Mucosa of gallbladder (tissue), 1 donor: ENCODE data around the gene FBXL17. TPM values are rescaled to one million over a fixed set of nuclear protein-coding genes. Genes with fewer than 3 reads are reported as not detected.

Experiments used
- DNase-seq: peaks from one replicate; pipeline ENCODE4 v3.0.0-alpha.2; 2020; ENCODE audit warnings: low spot score
- total RNA-seq: library from RNA; stranded (reverse); gene quantifications from one replicate; pipeline ENCODE4 v1.2.1, GENCODE V29; 2021
- donor health status: DM: no; HTN: no; CAD: no.

Gene FBXL17
- total RNA-seq, 1 donor from 2014 or later, result 22.7 TPM

DNA sequence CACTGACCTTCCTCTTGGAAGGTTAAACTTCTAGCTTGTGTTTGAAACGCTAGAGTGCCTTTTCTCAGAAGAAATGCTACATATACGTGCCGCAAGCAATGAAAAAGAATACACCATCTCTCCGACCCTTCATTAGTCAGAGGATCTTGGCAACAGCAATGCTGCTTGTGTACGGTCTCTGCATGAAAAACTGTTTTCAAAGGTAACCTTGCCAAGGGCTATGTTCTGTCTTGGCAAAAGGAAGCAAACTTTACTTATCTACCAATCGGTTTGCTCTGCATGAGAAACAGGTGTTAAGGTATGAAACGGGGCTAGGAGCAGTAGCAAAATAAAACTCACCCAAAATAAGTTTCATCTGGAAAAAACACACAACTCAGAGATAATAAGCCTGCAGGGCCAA lies 297.8 kb downstream of the FBXL17 start:
- no peak for DNase-seq

DNA sequence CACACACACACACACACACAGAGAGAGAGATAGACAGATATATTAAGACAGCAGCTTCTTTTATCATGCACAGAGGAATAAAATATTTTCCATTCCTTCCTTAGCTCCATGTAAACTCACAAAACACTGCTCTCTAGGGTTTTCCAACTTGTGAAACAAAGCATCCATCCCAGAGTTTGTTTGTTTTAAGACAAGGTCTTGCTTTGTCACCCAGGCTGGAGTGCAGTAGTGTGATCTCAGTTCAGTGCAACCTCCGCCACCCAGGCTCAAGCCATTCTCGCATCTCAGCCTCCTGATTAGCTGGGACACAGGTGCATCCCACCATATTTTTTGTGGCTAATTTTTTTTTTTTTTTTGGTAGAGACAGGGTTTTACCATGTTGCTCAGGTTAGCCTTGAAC lies 298.7 kb downstream of the FBXL17 start:
- DNase-seq, result no peak

DNA sequence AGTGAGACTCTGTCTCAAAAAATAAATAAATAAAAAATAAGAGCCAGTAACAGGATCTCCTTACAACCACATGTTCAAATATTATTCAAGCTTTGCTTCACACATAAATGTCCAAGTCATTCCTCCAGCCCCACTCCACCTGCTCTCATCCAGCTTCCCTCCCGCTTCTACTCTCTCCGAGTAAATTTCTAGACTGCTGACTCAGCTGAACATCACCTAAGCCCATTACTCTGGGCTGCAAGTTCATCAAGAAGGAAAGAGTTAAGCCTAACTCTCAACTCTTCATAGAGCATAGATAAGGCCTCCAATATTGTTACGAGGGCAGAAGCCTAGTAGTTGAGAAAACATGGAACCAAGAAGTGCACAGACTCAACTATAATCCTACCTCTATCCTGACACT lies 300.2 kb downstream of the FBXL17 start:
- DNase-seq, result no peak

DNA sequence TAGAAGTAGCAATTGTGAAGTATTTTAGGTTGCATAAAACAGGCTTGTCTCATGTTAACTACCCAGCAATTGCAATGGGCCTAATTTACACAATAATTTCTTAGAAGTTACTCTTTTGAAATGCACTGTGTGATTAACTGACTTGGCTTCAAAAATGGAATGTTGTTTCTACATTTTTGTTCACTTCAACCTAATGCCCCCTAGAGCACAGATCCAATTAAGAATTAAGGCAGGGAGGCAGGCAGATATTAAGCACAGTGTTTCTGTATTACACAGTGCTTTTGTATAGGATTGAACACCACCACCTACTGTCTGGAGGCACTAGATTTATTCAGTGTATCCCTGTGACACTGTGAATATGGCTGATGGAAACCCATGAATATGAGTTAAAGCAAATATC lies 302.1 kb downstream of the FBXL17 start:
- DNase-seq, result no peak

DNA sequence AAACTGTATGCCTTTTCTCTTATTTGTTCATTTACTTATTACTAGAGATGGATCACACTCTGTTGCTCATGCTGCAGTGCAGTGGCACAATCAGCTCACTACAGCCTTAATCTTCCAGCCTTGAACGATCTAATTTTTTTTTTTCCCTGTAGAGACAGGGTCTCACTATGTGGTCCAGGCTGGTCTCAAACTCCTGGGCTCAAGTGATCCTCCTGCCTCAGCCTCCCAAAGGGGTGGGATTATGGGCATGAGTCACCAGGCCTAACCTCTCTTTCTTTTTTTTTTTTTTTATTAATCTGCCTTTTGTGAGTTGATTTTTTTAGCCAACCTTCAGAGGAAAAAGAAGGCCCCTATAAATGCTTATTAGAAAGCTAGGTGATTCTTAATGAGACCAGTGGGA lies 303.0 kb downstream of the FBXL17 start:
- no peak for DNase-seq

DNA sequence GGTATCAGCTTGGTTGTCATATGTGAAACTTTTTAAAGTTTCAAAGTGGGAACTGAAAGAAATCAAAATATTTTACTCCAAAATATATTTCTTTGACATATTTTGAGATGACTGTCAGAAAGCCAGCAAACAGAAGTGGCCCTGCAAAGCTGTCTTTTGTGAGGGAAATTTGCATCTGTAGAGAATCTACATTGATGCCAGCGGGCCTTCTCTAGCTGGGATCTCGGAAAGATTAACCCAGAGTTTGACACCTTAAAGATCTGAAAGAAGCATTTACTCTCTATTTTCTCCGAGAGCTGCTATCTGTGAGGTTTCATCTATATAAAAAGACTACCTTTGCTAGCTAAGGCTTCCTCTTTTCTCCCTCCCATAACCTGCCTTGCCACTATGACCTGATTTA lies 303.6 kb downstream of the FBXL17 start:
- DNase-seq, result no peak

DNA sequence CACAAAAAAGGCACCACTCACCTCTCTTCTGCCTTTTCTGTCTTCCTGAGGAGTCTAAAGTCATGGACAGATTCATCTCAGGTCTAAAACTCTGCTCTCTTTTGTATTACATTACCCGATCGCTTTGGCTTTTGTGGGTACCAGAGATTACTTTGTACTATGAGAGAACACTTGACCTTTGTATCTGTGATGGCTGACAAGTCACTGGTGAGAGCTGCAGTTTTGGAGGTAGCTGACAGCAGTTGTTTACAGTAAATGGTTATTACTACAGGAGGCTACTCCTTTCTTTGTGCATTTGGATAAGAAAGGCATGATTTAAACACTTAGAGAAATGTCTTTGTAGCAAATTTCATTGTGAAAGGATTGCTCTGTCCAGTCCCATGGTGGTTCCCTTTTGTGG lies 307.3 kb downstream of the FBXL17 start:
- no peak for DNase-seq

DNA sequence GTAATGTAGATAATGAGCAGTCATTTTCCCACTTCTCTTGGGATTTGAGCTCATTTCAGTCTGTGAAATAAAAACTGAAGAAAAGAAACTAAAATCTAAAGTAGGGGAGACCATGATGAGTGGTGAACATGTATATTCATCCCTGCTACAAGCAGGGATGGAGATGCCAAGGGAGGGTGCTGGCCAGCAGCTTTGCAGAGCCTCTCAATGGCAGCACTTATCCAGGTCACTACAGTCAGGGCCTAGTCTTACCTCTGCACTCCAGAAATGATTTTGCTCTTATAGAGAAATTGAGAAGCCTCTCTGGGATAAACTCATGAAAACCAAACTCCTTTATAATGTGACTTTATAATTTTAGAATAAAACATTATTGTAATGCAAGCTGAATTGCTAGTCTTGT lies 317.6 kb downstream of the FBXL17 start:
- DNase-seq, result no peak

DNA sequence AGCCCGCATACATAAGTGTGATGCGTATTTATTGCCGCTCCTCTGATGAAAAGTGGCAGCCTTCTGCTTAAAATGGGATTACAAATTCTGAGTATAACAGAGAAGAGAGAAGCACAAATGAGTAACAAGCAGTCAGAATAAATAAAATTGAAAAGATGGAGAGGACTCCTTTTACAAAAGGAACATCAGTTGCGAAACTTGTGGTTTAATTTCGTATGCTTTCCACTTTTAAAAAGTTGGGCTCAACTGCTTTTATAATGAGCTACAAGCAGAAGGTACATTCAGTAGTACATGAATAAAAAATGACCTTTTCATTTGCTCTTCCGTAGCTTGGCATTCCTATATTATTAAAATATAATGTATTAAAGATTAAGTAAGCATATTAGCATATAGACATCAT lies 320.0 kb downstream of the FBXL17 start:
- no peak for DNase-seq

DNA sequence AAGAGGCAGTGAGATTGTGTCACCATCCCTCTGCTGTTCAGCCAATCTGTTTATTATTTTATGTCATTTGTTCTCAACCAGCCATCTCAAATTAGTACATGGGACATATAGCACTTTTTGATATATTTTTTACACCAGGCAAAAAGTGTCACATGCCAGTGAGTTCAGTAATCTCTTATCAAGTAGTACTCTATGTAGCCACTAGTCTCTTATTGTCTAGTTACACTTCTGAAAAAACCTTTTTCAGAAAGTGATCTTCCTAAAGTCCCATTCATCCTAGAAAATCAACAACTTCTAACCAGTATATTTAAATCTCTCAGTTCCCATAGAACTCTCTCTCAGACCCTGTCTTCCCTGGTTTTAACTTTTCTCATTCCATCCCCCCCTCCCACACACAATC lies 321.6 kb downstream of the FBXL17 start:
- no peak for DNase-seq

DNA sequence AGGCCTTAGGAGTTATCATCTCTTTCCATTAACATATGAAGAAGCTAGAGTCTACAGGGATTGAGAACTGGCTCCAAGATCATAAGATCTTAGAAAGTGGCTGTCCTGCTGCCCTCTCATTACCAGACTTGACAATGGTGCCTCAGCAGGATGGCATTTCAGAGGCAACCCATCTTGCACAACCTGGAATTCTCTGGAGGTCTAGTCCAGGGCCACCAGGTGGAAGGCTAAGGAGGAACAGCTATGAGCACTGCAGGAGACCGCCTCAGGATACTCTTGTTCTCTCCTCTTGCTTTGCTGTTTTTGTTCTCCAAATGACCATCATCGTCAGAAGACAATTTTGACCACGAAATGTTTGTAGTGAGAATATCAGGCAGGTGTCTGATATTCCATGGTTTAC lies 322.6 kb downstream of the FBXL17 start:
- no peak for DNase-seq

DNA sequence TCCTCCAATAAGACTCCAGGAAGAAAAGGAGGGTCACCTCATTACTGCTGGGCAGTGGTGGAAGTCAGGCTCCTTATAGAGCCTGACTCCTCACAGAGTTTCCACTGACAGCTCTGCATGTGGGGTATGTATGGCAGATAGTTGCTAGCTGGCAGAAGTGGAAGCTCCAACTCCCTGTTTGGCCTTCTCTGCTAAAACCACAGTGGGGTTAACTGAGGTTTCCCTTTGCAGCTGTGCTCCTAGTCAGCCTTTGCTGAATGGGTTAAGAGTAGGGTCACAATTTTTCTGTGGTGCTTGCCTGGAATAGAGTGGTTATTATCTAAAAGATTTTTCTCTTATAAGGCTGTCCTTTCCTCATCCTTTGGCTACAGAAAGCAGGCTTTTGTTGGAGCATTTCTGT lies 327.5 kb downstream of the FBXL17 start:
- no peak for DNase-seq

DNA sequence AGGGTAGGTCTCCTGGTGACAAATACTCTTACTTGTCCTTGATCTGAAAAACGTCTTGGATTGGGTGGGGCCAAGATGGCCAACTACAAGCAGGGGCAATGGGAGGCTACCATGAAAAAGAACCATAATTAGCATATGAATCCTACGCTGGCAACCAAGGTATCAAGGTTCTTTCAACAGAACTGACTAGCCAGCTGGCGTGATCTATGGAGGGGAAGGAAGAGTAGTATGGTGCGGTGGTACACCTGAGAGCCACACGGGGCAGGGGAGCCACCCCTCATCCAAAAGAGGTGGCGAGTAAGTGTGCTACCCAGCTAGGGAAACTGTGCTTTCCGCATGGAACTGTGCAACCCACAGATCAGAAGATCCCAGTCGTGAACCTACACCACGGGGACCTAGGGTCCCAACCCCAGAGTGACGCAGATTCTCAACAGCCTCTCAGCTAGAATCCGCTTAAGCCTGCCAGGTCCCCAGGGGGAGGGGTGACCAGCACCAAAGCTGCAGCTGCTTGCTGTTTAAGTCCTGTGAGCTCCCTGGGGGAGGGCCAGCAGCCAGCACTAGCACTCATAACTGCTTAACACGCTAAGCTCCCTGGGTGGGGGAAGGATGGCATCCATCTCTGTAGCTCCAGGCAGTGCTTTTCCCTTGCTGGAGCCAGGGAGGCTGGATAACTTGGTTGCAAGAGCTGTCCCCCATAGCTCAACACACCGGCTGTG lies 334.8 kb downstream of the FBXL17 start:
- no peak for DNase-seq

DNA sequence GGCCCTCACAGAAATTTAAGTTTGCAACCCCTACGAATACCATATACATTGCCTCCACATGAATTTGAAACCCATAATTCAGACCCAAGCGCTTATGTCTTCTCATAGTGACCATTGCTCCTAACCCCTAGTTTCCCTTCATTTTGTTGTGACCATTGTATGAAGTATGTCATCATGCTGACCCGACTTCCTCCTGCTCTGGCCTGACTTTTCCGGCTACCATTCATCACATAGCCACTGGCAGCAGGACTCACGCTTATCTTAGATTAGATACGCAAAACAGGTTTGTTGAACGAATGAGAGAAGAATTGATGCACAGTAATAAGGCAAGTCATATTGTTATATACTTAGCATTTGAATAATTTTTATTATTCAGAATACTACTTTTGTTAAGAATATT lies 345.4 kb downstream of the FBXL17 start:
- DNase-seq, result no peak

DNA sequence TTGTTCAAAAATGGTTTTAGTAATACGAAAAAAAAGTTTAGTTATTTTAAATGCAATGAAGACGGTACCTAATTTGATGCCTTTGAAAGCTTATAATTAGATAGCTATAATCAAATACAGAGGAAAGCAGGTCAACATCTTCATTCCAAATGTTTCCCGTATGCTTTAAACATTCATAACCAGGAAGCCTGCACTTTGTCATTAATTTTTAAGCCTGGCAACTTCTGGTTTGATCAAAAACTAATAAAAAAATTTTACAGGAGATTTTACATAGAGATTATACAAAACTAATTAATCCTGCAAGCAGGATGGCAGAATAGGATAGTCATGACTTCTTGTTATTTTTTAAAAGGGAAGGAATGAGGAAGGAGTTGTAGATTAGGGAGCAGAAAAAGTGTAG lies 353.0 kb downstream of the FBXL17 start:
- DNase-seq, result no peak

DNA sequence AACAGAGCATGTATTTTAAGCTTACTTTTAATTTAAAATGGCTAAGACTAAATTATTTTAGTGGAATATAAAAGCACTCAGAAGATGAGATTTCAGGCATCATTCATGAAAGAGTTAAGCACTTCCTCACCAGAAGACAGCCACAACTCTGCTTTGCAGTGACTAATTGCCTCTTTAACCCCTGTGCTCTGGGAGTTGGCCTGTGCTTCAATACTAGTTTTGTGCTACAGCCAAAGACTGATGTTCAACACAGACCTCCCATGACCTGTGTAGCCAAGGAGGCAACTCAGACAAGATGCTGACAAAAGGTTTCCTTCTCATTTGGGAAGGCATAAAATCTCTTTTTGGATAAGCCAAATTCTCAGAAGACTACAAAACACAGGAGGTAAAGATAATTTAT lies 353.5 kb downstream of the FBXL17 start:
- DNase-seq, result no peak

DNA sequence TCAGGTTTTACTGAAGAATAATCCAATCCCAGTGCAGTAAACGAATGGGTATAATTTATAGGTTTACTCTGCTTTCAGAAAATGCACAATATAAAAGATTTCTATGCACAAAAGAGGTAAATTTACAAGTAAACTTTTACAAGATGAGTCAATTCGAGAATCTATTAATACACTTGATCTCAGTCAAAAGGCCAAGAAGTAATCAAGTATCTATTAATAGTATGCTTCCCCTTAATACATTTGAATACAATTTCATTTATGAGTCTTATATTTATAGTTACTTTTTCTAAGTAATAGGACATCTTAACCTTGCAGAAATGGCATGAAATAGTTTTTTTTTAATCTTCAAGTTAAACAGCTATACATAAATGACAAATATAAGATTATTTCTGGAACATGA lies 355.9 kb downstream of the FBXL17 start:
- DNase-seq, result no peak

DNA sequence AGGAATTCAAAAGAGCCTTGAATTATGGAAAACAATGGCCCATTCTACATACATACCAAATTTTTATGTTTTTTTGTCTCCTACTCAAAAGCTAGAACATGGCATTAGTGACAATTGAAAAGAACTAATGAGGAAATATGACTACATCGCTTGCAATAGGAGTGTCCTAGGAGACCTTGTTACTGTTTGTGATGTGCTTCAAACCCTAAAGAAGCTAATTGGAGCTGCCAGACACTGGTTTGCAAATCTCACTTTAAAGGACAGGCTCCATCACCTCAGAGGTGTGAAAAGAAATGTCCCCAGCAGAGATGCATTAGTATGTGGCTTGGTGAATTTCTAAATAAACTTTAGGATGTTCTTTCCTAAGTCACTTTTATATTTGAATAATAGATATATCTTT lies 356.9 kb downstream of the FBXL17 start:
- DNase-seq, result no peak

DNA sequence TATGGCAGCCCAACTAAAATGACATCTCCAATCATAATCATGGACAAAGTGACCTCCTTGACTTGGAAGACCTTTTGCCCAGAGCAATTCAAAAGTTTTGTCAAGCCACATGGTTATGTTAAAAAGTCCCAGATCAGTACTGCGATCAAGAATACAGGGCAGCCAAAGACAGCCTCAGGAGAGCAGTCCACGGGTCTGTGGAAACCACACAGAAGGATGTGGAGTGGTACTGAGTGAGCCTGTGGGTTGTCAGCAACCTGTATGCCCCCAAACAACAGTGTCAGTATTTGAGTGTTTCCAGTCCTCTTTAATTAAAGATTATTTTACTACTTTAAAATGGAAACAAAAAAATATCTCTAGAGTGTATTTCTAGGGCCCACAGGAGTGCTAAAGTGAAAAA lies 365.8 kb downstream of the FBXL17 start:
- no peak for DNase-seq

DNA sequence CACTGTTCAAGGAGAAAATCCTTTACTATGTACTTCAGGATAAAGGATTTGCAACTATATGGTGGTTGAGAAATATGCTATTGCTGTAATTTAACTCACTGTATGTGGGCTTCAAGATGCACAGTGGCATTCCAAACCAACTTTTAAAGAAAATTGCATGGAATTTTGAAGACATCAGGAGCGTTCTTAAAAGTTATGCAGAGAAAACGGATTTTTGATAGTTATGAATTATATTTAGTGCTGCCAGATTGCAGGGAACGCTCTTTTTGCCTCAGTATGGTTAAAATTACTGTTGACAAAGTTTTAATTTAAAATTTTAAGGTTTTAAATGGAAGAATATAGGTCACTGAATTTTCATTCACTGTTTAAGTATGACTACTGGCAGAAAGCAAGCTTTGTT lies 375.1 kb downstream of the FBXL17 start:
- no peak for DNase-seq

DNA sequence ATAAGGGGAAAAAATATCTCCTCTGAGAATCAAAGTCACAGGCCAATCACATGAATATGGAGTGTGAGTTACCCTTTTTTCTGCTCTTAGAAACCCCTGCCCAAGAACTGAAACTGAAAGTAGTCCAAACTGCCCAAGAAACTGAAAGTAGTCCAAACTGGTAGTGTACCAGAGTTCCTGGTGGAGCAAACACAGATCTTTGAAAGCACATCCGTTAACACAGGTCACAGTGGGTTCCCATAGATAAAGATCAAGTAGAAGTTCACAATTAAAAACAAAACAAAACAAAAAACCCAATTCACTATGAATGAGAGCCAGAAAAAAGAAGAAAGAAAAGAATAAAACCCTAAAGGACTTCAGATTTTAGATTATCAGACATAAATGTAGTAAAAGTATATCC lies 378.7 kb downstream of the FBXL17 start:
- DNase-seq, result peak; percentile 10

DNA sequence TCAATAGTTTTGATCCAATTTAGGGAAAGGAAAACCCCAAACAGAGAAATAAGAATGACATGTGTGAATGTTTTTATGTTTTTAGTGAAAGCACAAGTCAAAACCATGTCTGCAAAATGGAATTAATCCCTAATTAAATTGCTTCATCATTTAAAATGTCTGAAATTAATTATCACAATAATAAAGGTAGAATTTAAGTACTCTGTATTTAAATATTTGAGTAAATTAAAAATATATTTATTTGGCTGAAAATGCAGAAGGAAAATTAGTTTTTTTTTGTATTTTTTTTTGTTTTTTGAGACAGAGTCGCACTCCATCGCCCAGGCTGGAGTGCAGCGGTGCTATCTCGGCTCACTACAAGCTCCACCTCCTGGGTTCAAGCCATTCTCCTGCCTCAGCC lies 380.7 kb downstream of the FBXL17 start:
- DNase-seq, result no peak

DNA sequence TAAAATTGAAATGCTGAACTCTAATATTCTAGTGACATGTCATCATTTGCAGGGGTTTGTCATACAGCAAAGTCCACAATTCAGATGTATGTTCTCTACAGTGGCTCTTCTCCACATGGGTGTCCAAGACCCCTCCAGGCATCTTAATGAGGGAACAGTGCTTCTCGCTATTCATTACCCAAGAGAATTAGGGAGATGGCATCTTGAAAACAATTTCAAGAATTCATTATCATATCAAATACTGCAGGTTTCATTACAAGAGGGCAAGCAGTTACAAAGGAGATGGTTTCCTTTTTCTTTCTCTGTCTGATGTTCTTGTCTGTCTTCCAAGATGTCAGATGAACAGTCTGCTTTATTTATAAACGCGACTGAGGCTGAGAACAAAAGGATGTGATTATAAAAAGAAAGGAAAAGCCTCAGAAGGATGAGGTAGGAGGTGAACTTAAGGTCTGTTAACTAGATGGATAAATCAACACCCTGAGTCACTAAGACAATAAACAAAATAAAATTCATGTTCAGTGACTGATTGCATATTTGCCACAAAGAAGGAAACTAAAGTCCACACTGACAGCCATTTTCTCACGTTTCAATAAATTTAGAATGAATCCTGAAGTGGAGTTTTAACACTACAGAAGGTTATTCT lies 384.4 kb downstream of the FBXL17 start:
- no peak for DNase-seq

DNA sequence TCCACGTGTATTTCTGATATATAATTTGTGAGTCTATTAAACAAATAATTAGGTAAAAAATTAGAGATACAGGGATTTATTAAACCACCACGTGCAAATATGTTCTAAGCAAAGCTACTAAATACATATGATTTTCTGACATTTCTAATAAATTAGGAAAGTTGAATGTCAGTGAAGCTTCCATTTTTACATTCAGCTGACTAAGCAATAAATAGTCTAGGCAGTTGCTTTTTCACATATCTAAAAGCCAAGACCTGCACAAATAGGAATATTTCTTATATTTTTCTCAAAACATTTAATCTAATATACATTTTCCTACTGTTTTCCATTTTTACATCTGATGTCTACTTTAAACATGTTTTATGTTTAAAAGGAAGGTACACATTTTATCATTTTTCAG lies 388.6 kb downstream of the FBXL17 start:
- no peak for DNase-seq
